ENCODE results near the gene JARID2.

JARID2 gene

GRCh38 chr6:15470746-15471145 lies 224.9 kb downstream of the JARID2 start (continued):
- TF ChIP-seq, protein P1, sequence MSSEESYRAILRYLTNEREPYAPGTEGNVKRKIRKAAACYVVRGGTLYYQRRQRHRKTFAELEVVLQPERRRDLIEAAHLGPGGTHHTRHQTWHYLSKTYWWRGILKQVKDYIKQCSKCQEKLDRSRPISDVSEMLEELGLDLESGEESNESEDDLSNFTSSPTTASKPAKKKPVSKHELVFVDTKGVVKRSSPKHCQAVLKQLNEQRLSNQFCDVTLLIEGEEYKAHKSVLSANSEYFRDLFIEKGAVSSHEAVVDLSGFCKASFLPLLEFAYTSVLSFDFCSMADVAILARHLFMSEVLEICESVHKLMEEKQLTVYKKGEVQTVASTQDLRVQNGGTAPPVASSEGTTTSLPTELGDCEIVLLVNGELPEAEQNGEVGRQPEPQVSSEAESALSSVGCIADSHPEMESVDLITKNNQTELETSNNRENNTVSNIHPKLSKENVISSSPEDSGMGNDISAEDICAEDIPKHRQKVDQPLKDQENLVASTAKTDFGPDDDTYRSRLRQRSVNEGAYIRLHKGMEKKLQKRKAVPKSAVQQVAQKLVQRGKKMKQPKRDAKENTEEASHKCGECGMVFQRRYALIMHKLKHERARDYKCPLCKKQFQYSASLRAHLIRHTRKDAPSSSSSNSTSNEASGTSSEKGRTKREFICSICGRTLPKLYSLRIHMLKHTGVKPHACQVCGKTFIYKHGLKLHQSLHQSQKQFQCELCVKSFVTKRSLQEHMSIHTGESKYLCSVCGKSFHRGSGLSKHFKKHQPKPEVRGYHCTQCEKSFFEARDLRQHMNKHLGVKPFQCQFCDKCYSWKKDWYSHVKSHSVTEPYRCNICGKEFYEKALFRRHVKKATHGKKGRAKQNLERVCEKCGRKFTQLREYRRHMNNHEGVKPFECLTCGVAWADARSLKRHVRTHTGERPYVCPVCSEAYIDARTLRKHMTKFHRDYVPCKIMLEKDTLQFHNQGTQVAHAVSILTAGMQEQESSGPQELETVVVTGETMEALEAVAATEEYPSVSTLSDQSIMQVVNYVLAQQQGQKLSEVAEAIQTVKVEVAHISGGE (tag by site-specific recombination; conservative IDR thresholded peaks at IDR 0.05; ENCODE audit: low read depth), result no peak
- no peak for TF ChIP-seq MYNN (tag by site-specific recombination; IDR thresholded peaks at IDR 0.05; ENCODE audit: borderline replicate concordance)
- TF ChIP-seq ZNF132 (tag by site-specific recombination; IDR thresholded peaks at IDR 0.05; ENCODE audit: borderline replicate concordance), result no peak
- no peak for TF ChIP-seq ZNF433 (tag by site-specific recombination; IDR thresholded peaks at IDR 0.05; ENCODE audit: low read depth)
- no peak for TF ChIP-seq ZNF610 (tag by site-specific recombination; IDR thresholded peaks at IDR 0.05; ENCODE audit: borderline replicate concordance)
- TF ChIP-seq, protein P2, sequence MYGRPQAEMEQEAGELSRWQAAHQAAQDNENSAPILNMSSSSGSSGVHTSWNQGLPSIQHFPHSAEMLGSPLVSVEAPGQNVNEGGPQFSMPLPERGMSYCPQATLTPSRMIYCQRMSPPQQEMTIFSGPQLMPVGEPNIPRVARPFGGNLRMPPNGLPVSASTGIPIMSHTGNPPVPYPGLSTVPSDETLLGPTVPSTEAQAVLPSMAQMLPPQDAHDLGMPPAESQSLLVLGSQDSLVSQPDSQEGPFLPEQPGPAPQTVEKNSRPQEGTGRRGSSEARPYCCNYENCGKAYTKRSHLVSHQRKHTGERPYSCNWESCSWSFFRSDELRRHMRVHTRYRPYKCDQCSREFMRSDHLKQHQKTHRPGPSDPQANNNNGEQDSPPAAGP (tag by site-specific recombination; IDR thresholded peaks at IDR 0.05), result no peak
- no peak for TF ChIP-seq ZNF354C (tag by site-specific recombination; IDR thresholded peaks at IDR 0.05; ENCODE audit: borderline replicate concordance, low read depth)
- TF ChIP-seq, protein P3, sequence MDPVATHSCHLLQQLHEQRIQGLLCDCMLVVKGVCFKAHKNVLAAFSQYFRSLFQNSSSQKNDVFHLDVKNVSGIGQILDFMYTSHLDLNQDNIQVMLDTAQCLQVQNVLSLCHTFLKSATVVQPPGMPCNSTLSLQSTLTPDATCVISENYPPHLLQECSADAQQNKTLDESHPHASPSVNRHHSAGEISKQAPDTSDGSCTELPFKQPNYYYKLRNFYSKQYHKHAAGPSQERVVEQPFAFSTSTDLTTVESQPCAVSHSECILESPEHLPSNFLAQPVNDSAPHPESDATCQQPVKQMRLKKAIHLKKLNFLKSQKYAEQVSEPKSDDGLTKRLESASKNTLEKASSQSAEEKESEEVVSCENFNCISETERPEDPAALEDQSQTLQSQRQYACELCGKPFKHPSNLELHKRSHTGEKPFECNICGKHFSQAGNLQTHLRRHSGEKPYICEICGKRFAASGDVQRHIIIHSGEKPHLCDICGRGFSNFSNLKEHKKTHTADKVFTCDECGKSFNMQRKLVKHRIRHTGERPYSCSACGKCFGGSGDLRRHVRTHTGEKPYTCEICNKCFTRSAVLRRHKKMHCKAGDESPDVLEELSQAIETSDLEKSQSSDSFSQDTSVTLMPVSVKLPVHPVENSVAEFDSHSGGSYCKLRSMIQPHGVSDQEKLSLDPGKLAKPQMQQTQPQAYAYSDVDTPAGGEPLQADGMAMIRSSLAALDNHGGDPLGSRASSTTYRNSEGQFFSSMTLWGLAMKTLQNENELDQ (tag by site-specific recombination; IDR thresholded peaks at IDR 0.05; ENCODE audit: low read depth), result no peak

DNA sequence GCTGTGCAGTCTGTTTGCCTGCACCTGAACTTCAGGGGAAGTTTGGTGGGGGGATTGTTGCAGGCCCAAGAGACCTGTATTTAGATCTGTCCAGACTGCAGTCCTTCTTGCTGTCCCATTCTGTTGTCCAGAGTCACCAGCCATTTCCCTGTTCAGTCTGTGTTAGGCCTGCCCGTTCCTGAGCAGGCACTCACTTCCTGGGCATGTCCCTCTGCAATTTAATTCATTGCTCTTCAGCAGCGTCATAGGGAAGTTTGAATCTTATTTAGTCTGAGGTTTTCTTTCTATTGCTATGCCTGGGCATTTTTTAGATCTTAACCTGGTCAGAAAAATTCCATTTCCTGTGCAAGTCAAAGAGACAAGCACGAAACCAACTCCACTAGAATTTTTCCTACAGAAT lies 226.8 kb downstream of the JARID2 start:
- POLR2A ChIA-PET, result no interaction called here
- Histone ChIP-seq H3K4me3 (ENCODE audit: low read depth, low read length) (no peak overlapping the region), H3K36me3 (ENCODE audit: control insufficient read depth in 2 of 2, insufficient read depth in 1 of 2, low read length in 2 of 2) (peaks cover 5 to 43% of the 10 kb centered on the region in 2 experiments; a peak in 2 of 3 replicates), H3K27ac (ENCODE audit: extremely low read depth, low read depth, low read length) (no peak overlapping the region), H3K9me3 (ENCODE audit: control insufficient read depth, insufficient read depth, low read depth, low read length) (no peaks in the 10 kb centered on the region), H3K4me1 (ENCODE audit: control insufficient read depth, insufficient read depth, low read length) (peaks cover 16% of the 10 kb centered on the region)
- CTCF ChIA-PET, result interaction anchor here (5.4 kb wide), 1 partner anchor 10 kb away, joined by 21 read pairs; no protein-coding TSS in a partner anchor
- TF ChIP-seq ZNF621 (tag by site-specific recombination; IDR thresholded peaks at IDR 0.05) (no peak), ZNF585B (tag by site-specific recombination; IDR thresholded peaks at IDR 0.05) (no peak), ZNF175 (tag by site-specific recombination; IDR thresholded peaks at IDR 0.05) (no peak), SALL2 (tag by site-specific recombination; IDR thresholded peaks at IDR 0.05; ENCODE audit: borderline replicate concordance) (no peak), KLF7 (tag by site-specific recombination; IDR thresholded peaks at IDR 0.05; ENCODE audit: borderline replicate concordance) (no peak), ZNF600 (tag by site-specific recombination; IDR thresholded peaks at IDR 0.05) (no peak), YY1 (tag by site-specific recombination; IDR thresholded peaks at IDR 0.05) (no peak), ZNF610 (tag by site-specific recombination; IDR thresholded peaks at IDR 0.05; ENCODE audit: borderline replicate concordance) (no peak), CTCF (tag by site-specific recombination; IDR thresholded peaks at IDR 0.05) (no peak), ZNF768 (tag by site-specific recombination; IDR thresholded peaks at IDR 0.05) (no peak), ZSCAN18 (tag by site-specific recombination; IDR thresholded peaks at IDR 0.05) (no peak)
- TF ChIP-seq, protein P4, sequence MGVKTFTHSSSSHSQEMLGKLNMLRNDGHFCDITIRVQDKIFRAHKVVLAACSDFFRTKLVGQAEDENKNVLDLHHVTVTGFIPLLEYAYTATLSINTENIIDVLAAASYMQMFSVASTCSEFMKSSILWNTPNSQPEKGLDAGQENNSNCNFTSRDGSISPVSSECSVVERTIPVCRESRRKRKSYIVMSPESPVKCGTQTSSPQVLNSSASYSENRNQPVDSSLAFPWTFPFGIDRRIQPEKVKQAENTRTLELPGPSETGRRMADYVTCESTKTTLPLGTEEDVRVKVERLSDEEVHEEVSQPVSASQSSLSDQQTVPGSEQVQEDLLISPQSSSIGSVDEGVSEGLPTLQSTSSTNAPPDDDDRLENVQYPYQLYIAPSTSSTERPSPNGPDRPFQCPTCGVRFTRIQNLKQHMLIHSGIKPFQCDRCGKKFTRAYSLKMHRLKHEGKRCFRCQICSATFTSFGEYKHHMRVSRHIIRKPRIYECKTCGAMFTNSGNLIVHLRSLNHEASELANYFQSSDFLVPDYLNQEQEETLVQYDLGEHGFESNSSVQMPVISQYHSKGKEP (tag by site-specific recombination; IDR thresholded peaks at IDR 0.05), result no peak
- TF ChIP-seq, protein P5, sequence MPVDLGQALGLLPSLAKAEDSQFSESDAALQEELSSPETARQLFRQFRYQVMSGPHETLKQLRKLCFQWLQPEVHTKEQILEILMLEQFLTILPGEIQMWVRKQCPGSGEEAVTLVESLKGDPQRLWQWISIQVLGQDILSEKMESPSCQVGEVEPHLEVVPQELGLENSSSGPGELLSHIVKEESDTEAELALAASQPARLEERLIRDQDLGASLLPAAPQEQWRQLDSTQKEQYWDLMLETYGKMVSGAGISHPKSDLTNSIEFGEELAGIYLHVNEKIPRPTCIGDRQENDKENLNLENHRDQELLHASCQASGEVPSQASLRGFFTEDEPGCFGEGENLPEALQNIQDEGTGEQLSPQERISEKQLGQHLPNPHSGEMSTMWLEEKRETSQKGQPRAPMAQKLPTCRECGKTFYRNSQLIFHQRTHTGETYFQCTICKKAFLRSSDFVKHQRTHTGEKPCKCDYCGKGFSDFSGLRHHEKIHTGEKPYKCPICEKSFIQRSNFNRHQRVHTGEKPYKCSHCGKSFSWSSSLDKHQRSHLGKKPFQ (tag by site-specific recombination; IDR thresholded peaks at IDR 0.05), result no peak
